Measurements from ENCODE around the gene BIRC2.

DNA sequence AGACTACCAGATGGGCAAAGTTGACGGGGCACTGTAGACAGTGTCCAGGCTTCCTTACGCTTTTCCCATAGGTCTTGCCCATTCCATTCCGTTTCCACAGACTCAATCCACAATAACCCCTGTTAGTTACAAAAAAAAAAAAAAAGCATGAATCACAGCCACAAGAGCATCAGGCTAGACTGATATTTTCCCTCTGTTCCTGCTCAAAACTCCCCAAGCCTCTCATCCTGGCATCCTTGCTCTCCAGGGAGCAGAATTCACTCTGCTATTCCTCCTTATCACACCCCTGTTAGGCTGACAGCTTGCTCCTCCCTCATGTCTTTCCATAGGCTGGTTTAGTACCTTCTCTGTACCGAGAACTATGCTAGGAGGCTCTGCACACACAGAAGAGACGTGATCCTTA, 63.4 kb downstream of the BIRC2 start:
- TF ChIP-seq, protein P1, sequence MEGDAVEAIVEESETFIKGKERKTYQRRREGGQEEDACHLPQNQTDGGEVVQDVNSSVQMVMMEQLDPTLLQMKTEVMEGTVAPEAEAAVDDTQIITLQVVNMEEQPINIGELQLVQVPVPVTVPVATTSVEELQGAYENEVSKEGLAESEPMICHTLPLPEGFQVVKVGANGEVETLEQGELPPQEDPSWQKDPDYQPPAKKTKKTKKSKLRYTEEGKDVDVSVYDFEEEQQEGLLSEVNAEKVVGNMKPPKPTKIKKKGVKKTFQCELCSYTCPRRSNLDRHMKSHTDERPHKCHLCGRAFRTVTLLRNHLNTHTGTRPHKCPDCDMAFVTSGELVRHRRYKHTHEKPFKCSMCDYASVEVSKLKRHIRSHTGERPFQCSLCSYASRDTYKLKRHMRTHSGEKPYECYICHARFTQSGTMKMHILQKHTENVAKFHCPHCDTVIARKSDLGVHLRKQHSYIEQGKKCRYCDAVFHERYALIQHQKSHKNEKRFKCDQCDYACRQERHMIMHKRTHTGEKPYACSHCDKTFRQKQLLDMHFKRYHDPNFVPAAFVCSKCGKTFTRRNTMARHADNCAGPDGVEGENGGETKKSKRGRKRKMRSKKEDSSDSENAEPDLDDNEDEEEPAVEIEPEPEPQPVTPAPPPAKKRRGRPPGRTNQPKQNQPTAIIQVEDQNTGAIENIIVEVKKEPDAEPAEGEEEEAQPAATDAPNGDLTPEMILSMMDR (IDR thresholded peaks at IDR 0.05): no peak
- TF ChIP-seq, protein P2, sequence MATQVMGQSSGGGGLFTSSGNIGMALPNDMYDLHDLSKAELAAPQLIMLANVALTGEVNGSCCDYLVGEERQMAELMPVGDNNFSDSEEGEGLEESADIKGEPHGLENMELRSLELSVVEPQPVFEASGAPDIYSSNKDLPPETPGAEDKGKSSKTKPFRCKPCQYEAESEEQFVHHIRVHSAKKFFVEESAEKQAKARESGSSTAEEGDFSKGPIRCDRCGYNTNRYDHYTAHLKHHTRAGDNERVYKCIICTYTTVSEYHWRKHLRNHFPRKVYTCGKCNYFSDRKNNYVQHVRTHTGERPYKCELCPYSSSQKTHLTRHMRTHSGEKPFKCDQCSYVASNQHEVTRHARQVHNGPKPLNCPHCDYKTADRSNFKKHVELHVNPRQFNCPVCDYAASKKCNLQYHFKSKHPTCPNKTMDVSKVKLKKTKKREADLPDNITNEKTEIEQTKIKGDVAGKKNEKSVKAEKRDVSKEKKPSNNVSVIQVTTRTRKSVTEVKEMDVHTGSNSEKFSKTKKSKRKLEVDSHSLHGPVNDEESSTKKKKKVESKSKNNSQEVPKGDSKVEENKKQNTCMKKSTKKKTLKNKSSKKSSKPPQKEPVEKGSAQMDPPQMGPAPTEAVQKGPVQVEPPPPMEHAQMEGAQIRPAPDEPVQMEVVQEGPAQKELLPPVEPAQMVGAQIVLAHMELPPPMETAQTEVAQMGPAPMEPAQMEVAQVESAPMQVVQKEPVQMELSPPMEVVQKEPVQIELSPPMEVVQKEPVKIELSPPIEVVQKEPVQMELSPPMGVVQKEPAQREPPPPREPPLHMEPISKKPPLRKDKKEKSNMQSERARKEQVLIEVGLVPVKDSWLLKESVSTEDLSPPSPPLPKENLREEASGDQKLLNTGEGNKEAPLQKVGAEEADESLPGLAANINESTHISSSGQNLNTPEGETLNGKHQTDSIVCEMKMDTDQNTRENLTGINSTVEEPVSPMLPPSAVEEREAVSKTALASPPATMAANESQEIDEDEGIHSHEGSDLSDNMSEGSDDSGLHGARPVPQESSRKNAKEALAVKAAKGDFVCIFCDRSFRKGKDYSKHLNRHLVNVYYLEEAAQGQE (IDR thresholded peaks at IDR 0.05; ENCODE audit: insufficient read depth in 1 of 2, low read depth in 2 of 2, low read length in 1 of 2): no peak
- TF ChIP-seq POLR2AphosphoS5 (IDR thresholded peaks at IDR 0.05; ENCODE audit: low read depth, low read length) (peak; percentile 33; the same call in 1 of the 2 replicates), TCF7L2 (IDR thresholded peaks at IDR 0.05; ENCODE audit: low read depth, low read length) (no peak), SIN3A (IDR thresholded peaks at IDR 0.05; ENCODE audit: borderline replicate concordance, insufficient read depth, low read depth, low read length) (no peak)
